HG03025 (cell line): ENCODE results near the gene TFPI2.

Experiments
- ATAC-seq: cut with Tn5 transposase; IDR thresholded peaks from one replicate; pipeline ENCODE4 v1.9.1; 2021; ENCODE audit warnings: mild to moderate bottlenecking, moderate library complexity; ENCODE audit not compliant: unreplicated experiment, low FRiP score

TFPI2 gene

DNA sequence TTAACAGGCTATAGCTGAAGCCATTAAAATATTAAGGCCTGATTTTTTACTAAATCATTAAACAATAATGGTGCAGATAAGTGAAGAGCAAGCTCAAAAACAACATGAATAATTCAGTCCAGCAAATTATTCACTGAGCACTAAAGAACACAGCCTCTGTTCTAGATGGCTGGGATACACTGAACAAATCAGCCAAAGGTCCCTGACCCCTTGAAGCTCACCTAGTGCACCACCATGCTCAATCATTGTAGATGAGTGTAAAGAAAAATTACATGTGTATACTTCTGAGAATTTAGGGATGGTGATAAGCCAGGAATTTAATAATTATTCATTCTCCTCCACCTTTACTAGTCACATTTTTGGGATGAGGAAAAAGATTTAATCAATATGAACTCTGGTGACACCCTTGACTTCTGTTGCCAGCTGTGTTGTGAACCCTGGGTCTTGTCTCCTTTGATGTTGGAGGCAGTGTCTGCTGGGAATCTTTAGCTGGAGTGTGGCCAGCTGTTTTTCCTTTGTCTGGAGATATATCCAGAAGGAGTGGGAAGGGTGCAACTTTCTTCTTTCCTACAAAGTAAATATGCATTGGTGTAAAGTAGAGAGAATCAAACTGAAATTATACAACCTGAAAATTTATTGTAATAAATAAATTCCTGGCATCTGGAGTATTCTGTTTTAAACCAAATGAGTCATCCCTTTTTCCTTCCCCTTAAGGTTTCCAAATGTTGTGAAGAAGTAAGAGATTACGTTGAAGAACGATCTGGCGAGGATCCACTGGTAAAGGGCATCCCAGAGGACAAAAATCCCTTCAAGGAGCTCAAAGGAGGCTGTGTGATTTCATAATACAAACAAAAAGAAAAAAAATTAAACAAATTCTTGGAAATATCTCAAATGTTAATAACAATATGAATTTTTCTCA, 19.8 kb upstream of the TFPI2 start:
- no peak for ATAC-seq

DNA sequence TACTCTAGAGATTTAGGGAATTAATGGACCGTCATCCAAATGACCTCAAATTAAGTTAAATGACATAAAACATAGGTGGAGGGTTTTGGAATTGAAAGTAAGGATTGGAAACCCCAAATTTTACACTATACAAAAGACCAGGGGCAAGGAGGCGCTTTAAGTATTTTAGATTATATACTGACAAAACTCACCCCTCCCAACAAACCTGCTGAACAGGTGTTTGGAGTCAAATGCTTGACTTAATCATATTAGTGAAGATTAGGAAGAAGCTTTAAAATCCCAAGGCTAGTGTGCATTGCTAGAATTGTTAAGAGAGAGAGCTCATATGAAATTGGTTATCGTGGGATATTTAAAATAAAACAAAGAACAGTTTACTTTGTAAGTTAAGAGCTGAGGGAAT, 15.7 kb upstream of the TFPI2 start, which contains the start of gene GNGT1:
Gene GNGT1 (plus strand): TSS at position 301 of the 400 bp plus-strand sequence. CDS start 180 bp downstream, outside the sequence.
- no peak for ATAC-seq

DNA sequence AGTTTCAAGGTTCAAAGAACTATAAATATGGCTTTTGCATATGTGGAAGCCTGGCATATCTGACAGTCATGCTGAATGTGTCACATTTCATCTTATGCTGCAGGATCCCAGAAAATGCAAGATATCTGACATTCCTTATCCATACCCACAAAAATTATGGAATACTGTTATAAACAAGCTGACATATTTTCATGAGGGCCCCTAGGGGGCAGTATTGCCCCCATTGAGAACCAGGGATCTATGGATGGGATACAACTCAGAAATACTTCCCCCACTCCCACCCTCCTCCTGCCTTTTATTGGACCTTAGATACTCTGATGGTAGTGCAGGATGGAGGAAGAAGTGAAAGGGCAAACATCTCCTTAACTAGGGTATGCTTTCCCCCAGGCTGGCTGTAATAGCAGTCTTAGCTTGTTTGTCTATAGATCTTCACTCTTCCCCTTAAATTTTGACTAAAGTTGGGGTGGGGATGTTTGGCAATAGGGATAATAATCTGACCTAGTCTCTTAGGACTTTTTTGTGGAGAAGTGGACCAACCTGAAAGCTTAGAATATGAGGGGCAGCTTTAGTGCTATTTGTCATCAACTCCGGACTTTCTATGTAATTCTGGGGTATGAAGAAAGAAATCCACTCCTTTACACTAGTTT, 12.3 kb upstream of the TFPI2 start:
- ATAC-seq, result no peak

DNA sequence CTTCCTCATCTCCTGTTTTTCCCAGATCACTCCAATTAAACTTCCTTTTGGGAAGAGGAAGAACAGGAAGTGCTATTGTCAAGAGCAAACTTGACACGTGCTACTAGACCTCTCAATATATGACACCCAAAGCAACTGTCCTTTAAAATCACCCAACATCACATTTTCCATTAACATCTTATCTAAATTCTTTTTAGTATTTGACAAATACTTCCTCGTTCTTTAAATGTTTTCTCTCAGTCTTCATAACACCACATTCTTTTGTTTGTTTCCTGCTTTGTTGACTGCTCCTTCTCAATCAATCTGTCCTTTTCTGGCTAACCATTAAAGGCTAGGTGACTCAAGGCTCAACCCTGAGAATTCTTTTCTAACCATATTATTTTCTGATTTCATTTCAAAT, 7.1 kb upstream of the TFPI2 start:
- no peak for ATAC-seq

DNA sequence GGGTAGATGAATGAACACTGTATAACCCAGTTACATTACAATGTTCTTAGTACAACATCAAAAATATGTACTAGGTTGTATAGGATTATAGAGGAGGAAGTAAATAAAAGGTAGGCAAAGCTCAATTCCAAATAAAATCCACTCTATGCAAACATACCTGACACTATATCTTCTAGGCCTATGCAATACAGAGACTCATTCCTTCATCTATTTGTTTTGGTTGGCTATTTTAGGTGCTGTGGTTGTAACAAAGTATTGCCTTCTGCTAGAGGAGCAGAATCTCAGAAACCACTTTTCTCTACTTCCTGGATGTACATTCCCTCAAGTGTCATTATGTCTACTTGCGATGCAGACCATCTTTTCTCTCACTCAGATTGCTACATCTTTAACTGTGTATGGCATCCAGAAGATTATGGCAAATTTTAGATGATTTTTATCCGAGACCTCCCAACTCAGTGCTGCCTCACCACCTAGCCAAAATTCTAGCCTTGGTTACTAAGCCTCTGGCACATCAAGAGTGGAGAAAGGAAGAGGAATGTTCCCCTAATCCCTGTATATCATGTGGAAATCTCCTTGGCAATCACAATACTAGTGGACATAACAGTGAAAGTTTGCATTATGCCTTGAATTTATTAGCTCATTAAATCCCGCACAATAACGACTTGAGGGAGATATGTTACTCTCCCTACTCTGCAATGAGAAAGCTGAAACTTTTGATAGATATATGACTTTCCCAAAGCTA, 5.5 kb upstream of the TFPI2 start:
- ATAC-seq, result no peak

DNA sequence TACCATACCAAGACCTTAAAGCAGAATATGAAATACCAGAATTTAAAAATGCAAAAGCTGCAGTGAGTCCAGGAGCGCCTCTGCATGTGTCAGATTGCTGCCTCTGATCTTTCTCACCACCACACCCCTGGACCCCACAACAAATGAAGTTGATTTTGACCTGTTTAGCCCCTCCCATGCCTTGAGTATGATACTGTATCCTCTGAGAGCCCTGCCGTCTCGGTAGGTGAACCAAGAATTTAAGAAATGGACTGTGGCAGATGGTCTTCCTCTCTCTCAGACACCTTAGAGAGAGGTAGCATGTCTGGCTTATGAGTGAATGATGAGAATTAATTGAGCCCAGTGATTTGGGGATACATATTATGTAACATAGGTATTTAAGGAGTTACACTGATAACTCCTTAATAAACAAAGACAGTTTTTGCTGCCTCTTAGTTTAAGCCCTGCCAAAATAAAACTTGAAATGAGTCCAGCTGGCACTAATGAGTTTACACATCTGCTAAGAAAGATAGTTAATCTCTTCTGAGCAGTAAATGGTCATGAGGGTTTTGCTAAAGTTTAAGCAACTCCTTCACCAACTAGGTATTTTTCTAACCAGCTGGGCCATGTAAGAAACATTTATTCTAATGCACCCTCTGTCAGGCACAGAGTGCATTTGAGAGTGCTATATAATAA, 4.5 kb upstream of the TFPI2 start:
- no peak for ATAC-seq

DNA sequence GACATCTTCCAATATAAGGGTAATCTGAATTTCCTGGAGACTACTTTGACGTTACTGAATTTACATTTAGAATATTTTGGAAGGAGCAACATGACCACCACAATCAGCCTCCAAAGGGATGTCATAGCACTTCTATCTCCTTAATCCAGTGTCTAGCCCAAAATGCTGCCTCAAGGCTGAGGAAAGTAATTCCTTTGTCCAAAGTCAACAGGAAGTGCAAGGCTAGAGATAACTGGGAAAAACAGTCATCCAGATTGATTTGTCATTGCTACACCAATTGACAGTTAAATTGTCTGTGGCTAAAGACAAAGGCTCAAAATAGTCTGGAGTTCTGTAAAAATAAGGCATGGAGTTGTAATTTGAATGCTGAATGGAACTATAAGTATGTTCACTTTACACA, 3.9 kb upstream of the TFPI2 start:
- ATAC-seq, result no peak

DNA sequence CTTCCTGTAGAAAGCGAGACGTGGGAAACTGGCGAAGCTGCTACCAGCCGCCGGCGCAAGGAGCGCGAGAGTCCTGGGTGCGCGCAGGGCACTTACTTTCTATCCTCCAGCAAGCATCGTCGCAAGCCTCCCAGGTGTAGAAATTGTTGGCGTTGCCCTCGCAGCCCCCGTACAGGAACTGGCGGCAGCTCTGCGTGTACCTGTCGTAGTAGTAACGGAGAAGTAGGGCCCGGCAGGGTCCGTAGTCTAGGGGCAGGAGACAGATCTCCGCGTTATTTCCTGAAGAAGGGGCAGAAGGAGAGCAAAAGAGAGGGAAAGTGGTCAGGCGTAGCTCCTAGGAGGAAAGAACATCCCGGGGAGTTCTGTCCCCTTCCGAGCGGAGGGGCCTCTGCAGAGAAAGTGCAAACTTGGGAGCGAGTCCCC, 501 bp downstream of the TFPI2 start:
- no peak for ATAC-seq

DNA sequence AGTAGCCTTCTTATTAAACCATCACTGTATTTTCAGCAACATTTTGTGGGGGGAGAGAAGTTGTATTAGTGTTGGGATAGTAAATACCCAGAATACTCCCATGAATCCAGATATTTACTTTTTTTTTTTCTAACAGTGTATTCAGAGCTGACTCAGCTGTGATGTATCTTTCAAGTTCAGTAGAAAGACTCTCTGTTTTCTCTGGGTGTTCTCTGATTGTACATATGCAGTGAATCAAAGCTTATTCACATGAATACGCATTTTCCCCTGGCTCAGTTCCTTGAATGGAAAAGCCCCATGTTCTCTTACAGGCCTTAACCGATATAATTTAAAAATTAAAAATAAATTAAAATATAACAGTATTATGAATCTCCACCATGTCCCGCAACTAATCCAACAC, 1.3 kb downstream of the TFPI2 start:
- ATAC-seq, result no peak

DNA sequence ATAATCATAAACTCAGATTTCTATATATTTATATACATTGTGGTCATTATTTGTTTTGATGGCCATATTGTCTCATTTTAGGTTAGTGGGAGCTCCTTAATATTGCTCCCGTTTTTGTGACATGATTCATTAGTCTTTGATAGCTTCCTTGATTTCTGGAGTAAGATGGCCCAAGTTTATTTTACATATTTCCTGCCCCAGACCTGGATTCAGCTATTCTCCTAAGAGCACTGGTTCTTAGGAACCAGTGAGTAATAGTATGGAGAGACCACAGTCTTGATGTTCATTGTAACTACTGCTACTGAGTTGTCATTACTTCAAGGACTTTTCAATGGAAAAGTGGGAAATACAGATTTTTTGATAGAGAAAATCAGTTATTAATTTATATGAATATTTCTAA, 6.0 kb downstream of the TFPI2 start:
- ATAC-seq, result no peak

DNA sequence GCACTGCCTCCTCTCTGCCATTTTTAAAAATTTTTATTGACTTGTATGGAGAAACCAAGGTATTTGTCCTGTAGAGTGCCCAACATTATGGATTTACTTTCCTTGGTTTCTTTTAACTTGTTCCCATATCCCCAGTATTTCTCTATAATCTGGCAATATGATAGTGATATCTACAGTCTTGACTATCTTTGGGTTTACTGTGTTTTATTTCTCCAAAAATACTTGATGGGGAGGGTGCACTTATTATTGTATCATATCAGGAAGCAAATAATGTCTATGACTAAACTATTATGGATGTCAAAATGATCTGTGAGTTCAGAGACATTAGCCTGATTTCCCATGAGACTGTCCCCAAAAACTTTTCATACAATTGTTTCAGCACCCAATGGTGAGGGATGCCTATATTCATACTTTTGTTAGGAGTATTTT, 6.6 kb downstream of the TFPI2 start:
- ATAC-seq, result no peak

DNA sequence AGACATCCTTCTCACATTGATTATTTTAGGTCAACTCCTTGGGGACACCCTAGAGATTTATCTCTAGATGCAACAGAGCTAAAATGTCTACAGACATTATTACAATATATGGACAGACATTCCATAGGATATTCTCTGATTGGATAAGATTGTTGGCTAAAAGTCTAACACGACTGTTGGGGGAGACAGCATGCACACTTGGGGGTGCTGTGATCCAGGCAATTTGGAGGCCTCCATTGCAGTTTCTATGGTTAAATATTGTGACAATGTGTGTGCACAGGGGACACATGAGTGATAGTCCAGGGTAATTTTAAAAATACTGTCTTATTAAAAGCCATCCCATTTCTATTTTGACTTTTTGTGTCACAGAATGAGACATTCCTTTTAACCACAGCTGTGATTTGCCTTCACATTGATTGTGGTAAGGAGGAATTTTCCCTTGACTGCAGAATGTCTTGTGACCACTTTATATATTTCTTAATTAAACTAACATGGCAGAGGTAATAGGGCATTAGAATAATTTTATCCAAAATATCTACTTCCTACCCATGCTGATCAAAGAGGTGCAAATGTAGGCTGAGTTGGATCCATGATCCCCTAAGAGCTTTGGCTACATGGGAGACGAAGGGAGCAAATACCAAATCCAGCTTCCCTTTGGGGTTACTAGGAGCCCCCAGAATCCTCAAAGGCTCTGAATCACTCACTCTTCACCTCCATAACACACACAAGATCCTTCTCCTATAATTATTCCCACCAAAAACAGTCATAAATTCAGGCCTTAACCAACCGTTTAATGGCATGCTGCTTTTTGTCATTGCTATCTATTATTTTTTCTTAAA, 7.3 kb downstream of the TFPI2 start:
- ATAC-seq, result no peak

DNA sequence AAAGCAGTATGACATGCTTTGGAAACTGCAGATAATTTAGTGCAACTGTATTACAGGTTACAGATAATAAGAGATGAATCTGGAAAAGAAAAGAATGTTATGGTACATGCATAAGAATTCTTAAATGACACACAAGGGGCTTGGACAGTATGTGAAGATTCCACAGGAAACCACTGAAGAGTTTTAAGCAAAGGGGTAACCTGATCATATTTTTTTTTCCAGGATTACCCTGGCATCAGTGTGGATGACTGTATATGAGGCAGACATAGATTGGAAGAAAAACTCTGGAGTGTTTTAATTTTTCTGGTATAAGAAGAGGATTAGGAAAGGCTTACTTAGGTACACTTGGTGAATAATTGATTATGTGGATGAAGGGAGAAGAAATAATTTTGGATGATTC, 8.1 kb downstream of the TFPI2 start:
- no peak for ATAC-seq

DNA sequence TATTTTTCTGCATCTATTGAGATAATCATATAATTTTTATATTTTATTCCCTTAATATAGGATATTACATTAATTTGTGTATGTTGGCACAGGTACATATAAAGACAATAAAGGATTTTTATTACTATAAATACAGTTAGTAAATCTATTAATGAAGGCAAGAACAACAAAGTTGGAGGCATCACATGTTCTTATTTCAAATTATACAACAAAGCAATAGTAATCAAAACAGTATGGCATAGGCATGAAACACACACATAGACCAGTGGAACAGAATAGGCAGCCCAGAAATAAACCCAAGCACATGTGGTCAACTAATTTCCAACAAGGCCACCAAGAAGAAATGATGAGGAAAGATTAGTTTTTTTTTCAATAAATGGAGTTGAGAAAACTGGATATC, 11.2 kb downstream of the TFPI2 start:
- ATAC-seq, result no peak

DNA sequence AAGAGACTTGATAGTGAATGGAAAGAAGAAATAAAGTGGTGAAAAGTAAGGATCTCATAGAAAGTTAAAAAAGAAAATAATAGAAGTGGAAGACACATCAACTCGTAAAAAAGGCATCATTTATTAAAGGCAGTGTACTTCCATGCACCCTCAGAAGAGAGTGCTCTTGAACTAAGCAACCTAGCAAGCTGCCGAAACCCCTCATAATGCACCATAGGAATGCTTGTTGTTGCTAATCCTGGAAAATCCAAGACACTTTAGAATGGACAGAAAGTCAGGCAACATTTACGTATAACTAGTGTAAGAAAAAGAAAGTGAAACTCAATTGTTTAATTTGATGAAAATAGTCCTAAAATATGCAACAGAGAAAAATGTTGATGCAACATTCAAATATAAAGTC, 12.8 kb downstream of the TFPI2 start:
- ATAC-seq, result no peak

DNA sequence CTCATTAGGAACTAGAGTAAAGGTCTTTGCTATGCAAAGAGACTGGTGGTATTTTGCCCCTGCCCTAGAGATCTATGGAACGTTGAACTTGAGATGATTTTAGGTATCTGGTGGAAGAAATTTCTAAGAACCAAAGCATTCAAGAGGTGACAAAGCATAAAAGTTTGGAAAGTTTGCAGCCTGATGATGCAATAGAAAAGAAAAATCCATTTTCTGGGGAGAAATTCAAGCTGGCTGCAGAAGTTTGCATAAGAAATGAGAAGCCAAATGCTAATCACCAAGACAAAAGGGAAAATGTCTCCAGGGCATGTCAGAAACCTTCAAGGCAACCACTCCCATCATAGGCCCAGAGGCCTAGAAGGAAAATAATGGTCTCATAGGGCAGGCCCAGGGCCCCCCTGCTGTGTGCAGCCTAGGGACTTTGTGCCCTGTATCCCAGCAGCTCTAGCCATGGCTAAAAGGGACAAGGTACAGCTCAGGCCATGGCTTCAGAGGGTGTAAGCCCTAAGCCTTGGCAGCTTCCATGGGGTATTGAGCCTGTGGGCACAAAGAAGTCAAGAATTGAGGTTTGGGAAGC, 16.5 kb downstream of the TFPI2 start:
- ATAC-seq, result no peak

DNA sequence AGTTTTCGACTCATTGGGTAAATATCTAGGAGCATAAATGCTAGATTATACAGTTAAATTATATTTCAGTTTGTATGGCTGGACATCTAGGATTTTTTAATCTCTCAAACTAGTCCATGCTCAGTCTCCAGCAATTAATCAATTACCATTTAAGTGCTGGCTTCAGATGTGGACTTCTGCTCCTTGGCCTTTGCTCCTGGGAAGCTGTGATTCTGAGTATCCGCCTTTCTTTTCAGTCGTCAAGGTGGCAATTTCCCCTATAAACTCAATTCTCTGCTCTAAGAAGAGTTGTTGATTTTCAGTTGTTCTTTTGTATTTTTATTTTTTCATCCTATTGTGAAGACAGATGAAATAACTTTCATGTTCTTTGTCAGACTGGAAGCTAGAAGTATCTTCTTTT, 23.7 kb downstream of the TFPI2 start:
- ATAC-seq, result no peak

DNA sequence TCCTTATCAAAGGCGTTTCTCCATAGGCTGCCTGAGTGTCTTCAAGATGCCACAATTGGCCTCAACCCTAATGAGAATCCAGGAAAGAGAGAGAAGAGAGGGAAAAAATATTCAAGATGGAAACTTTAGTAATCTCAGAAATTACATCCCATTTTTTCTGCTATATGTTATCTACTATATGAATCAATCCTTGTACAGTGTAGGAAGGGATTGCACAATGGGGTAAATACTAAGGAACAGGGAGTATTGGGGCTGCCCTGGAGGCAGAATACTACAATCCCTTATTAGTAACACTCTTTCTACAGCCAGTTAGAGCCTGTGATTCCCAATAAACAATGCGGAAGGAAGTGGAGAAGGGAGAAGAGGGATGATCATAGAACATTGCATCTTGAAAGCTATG, 27.9 kb downstream of the TFPI2 start:
- ATAC-seq, result no peak

DNA sequence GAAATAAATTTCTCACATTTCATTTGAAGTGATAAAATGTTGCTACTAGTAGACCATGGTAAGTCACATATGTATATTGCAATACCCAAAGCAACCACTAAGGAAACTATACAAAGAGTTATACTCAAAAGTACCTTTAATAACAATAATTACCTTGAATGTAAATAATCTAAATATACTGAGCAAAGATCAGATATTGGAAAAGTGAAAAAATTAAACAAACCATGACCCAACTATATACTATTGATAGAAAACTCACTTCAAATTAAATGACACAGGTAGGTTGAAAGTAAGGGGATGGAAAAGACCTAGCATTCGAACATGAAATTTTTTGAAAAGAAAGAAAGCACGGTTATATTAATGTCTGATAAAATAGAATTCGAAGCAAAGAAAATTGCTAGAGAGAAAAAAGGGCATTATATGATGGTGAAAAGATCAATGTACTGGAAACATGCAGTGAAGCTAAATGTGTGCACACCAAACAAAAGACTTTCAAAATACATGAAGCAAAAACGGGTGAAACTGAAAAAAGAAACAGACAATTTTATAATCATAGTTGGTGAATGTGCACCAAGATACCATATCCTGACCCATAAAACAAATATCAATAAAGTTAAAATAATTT, 29.1 kb downstream of the TFPI2 start:
- no peak for ATAC-seq
